DND-41 (cell line): Measurements from ENCODE around the gene FUCA1.

Experiments used
- ATAC-seq: fragments of 200-7000 bp; cut with Tn5 transposase; 3 replicates; pipeline ENCODE4 v1.9.1; 2021; ENCODE audit warnings: low read depth; ENCODE audit not compliant: insufficient read depth
- DNase-seq: peaks from one replicate; pipeline ENCODE4 v3.0.0-alpha.2; 2020
- H2AFZ ChIP-seq: 2 replicates; pipeline ENCODE4 v1.6.0; 2012; ENCODE audit warnings: low read depth, low read length
- H3K27ac ChIP-seq: 2 replicates; pipeline ENCODE4 v1.5.1; 2012; ENCODE audit warnings: low read length, inconsistent platforms
- H3K27me3 ChIP-seq: fragments of 200-600 bp; sonication (generic); 2 replicates; pipeline ENCODE4 v1.6.0; 2012; ENCODE audit warnings: low read length, mild to moderate bottlenecking, inconsistent platforms; ENCODE audit not compliant: insufficient read depth, poor library complexity
- H3K36me3 ChIP-seq: 2 replicates; pipeline ENCODE4 v1.5.1; 2012; ENCODE audit warnings: low read length, inconsistent platforms; ENCODE audit not compliant: insufficient read depth
- H3K4me1 ChIP-seq: 2 replicates; pipeline ENCODE4 v1.5.1; 2012; ENCODE audit warnings: mild to moderate bottlenecking, low read length; ENCODE audit not compliant: insufficient read depth
- H3K4me2 ChIP-seq: 2 replicates; pipeline ENCODE4 v1.6.0; 2012; ENCODE audit warnings: mild to moderate bottlenecking, moderate library complexity, low read length, inconsistent platforms; ENCODE audit not compliant: insufficient read depth
- H3K4me3 ChIP-seq, 2 experiments: fragments of 200-600 bp in 1 of 2; shearing (Covaris generic) in 1 of 2; 2 replicates each; pipeline ENCODE4 v1.5.1; 2012 to 2016; ENCODE audit warnings: inconsistent platforms in 2 of 2, low read length in 2 of 2, mild to moderate bottlenecking in 2 of 2, low read depth in 1 of 2, moderate library complexity in 1 of 2
- H3K79me2 ChIP-seq: 2 replicates; pipeline ENCODE4 v1.6.0; 2012; ENCODE audit warnings: low read length, inconsistent platforms; ENCODE audit not compliant: insufficient read depth
- H3K9ac ChIP-seq: 2 replicates; pipeline ENCODE4 v1.6.0; 2012; ENCODE audit warnings: low read depth, mild to moderate bottlenecking, inconsistent platforms, low read length, moderate library complexity
- H3K9me3 ChIP-seq: 2 replicates; pipeline ENCODE4 v1.5.1; 2012; ENCODE audit warnings: low read length, moderate library complexity, mild to moderate bottlenecking, inconsistent platforms; ENCODE audit not compliant: insufficient read depth, severe bottlenecking
- H4K20me1 ChIP-seq: 2 replicates; pipeline ENCODE4 v1.6.0; 2012; ENCODE audit warnings: low read length; ENCODE audit not compliant: insufficient read depth
- CTCF ChIP-seq: IDR thresholded peaks from 2 replicates; pipeline ENCODE4 v1.5.1; 2012; ENCODE audit warnings: borderline replicate concordance, low read length, moderate library complexity, mild to moderate bottlenecking; ENCODE audit not compliant: poor library complexity, severe bottlenecking; ENCODE audit errors: extremely low read depth
- EZH2 ChIP-seq: IDR thresholded peaks from 3 replicates; pipeline ENCODE4 v1.6.1; 2012; ENCODE audit warnings: borderline replicate concordance, low read depth, mild to moderate bottlenecking, moderate library complexity, low read length, inconsistent platforms; ENCODE audit not compliant: severe bottlenecking

The FUCA1 gene

DNA sequence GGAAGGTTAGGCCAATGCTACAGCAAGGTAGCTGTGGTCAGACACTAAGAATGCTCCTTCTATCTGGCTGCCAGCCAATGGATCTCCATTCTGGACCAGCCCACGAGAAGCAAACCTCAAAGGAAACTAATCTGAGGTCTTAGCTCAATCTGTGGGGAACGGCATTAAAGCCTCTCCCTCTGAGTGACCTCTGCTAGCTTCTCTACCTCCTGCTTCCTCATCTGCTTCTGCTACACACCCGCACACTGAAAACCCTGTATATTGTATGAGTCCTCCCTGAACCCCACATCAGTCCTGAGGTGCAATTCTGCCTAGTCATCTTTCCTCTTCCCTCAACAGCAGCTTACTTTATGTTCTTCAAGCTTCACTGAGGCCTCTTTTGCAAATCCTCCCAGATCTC is 60.6 kb downstream of the FUCA1 start:
- Histone ChIP-seq H4K20me1 (no peaks in the 10 kb centered on the region), H3K4me1 (no peaks in the 10 kb centered on the region), H3K79me2 (no peaks in the 10 kb centered on the region), H3K27me3 (no peaks in the 10 kb centered on the region), H3K27ac (no peak overlapping the region), H2AFZ (no peak overlapping the region), H3K9me3 (no peaks in the 10 kb centered on the region), H3K4me3 (no peak overlapping the region), H3K9ac (no peak overlapping the region), H3K36me3 (peaks cover 22% of the 10 kb centered on the region), H3K4me2 (no peak overlapping the region)
- DNase-seq: no peak
- TF ChIP-seq CTCF: no peak
- TF ChIP-seq EZH2: no peak
- ATAC-seq: no peak

DNA sequence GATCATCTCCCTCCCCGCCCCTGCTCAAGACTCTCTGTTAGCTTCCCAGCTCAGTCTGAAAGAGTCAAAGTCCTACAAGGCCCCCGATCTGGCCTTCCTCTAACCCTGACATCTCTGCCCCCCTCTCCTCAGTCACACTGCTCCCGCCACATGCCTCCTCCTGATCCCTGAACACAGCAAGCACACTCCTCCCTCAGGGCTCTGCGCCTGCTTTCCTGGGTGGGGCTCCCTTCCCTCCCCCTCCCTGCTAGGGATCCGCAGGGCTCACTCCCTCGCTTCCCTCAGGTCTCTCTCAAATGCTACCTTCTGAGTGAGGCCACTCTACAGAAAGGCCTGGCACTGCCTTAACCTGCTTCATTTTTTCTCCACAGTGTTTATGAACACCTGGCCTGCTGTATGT is 61.8 kb downstream of the FUCA1 start:
- TF ChIP-seq CTCF (no peak), EZH2 (no peak)
- H3K27me3 ChIP-seq: no peaks in the 10 kb centered on the region
- no peak overlapping the region for H3K4me3 ChIP-seq
- no peak overlapping the region for H3K4me2 ChIP-seq
- H3K4me1 ChIP-seq: peaks cover 8% of the 10 kb centered on the region
- ATAC-seq (no peak), DNase-seq (no peak)
- no peaks in the 10 kb centered on the region for H3K9me3 ChIP-seq
- H4K20me1 ChIP-seq: no peaks in the 10 kb centered on the region
- no peaks in the 10 kb centered on the region for H3K79me2 ChIP-seq
- H2AFZ ChIP-seq: no peak overlapping the region
- H3K36me3 ChIP-seq: peaks cover 19% of the 10 kb centered on the region
- H3K9ac ChIP-seq: no peak overlapping the region
- no peak overlapping the region for H3K27ac ChIP-seq

- H2AFZ ChIP-seq: no peak overlapping the region
- peaks cover 11% of the 10 kb centered on the region for H3K4me1 ChIP-seq
- H3K36me3 ChIP-seq: peaks cover 16% of the 10 kb centered on the region
- TF ChIP-seq CTCF: no peak
- no peak for TF ChIP-seq EZH2
- no peaks in the 10 kb centered on the region for H4K20me1 ChIP-seq
- H3K79me2 ChIP-seq: peaks cover 5% of the 10 kb centered on the region; the same call in 1 of the 2 replicates
- no peak for ATAC-seq
- no peak overlapping the region for H3K4me3 ChIP-seq
- H3K9me3 ChIP-seq: no peaks in the 10 kb centered on the region
- H3K27me3 ChIP-seq: no peaks in the 10 kb centered on the region
- DNase-seq: no peak
- no peak overlapping the region for H3K9ac ChIP-seq
- H3K27ac ChIP-seq: no peak overlapping the region
- no peak overlapping the region for H3K4me2 ChIP-seq
Observed at GRCh38 chr1:23805025-23805424, 63.1 kb downstream of the FUCA1 start.

GRCh38 chr1:23804183-23804835 is 63.8 kb downstream of the FUCA1 start:
- no peak for TF ChIP-seq EZH2
- peak; percentile 13 for TF ChIP-seq CTCF
- H3K36me3 ChIP-seq: peaks cover 16% of the 10 kb centered on the region
- no peak for DNase-seq
- no peak overlapping the region for H3K27ac ChIP-seq
- no peaks in the 10 kb centered on the region for H4K20me1 ChIP-seq
- peaks cover 9% of the 10 kb centered on the region for H3K79me2 ChIP-seq
- H3K4me1 ChIP-seq: peaks cover 18% of the 10 kb centered on the region
- no peaks in the 10 kb centered on the region for H3K27me3 ChIP-seq
- no peak for ATAC-seq
- H3K9ac ChIP-seq: no peak overlapping the region
- no peak overlapping the region for H2AFZ ChIP-seq
- H3K4me3 ChIP-seq: no peak overlapping the region
- no peak overlapping the region for H3K4me2 ChIP-seq
- no peaks in the 10 kb centered on the region for H3K9me3 ChIP-seq
